Motor neuron (in vitro differentiated cells): ENCODE data around the gene TLCD2. TPM values are rescaled to one million over a fixed set of nuclear protein-coding genes. Genes with fewer than 3 reads are reported as not detected.
A peak's percentile ranks its signal among the peaks of the same experiment; 100 is the strongest.
"Not testable (repeated sequence)": the region's sequence is repeated elsewhere in the genome, so short reads cannot be mapped to it uniquely, and the experiment has no call there.

Experiments
- ATAC-seq, 8 experiments: fragments of 200-7000 bp; cut with Tn5 transposase; replicated peaks in 6 of 8; 2 replicates each; pipeline ENCODE4 v1.8.0; 2021; ENCODE audit warnings: mild to moderate bottlenecking in 8 of 8, moderate library complexity in 8 of 8
- H3K27ac ChIP-seq, 2 donors: fragments of 250-450 bp; sonication (Bioruptor Pico); 2 replicates each; pipeline ENCODE4 v1.9.0; 2021; ENCODE audit warnings: antibody characterized with exemption in 2 of 2, mild to moderate bottlenecking in 2 of 2, moderate library complexity in 1 of 2
- H3K4me1 ChIP-seq, 2 donors: fragments of 250-450 bp; sonication (Bioruptor Pico); replicated peaks in 1 of 2; 2 replicates each; pipeline ENCODE4 v1.6.1; 2021; ENCODE audit warnings: antibody characterized with exemption in 2 of 2, mild to moderate bottlenecking in 2 of 2, moderate library complexity in 1 of 2
- H3K4me3 ChIP-seq, 5 donors: fragments of 250-450 bp; sonication (Bioruptor Pico); 2 replicates each; pipeline ENCODE4 v1.9.0; 2021; ENCODE audit warnings: antibody characterized with exemption in 5 of 5, mild to moderate bottlenecking in 5 of 5, moderate library complexity in 4 of 5
- WGBS, 10 experiments: fragments of 450-650 bp; shearing (Covaris generic); methylation state at CpG; one replicate each; pipeline ENCODE4 v1.0.0; 2022; 5-methylcytosine and 5-hydroxymethylcytosine counted together
- in situ Hi-C, 9 experiments: fragments of 400-800 bp; cut with MboI; loops; one replicate each; pipeline ENCODE4 v1.15.0; 2021; ENCODE audit warnings: low sequenced_read_pairs in 9 of 9, low pct_unique_long_range_greater_than_20kb in 2 of 9; ENCODE audit not compliant: unreplicated experiment in 9 of 9
- total RNA-seq, 8 experiments: library from RNA; unstranded; fragments of 300-600 nt; gene quantifications; 2 replicates each; pipeline versions ENCODE4 v1.2.3 to v1.2.4, GENCODE V29; 2022

The TLCD2 gene
- total RNA-seq, 8 experiments from 2014 or later, result 0.25 to 5.6 (median 1.7) TPM

GRCh38 chr17:1690544-1691221, 19.5 kb downstream of the TLCD2 start:
- WGBS, 10 experiments, result 71 to 100% (median 86%) methylated on average over 1 to 2 of the region's 8 CpGs; no CpG with 5 or more reads in 3 of the 10 experiments
- ATAC-seq, result no peak
- in situ Hi-C loops, result no loop called here

DNA sequence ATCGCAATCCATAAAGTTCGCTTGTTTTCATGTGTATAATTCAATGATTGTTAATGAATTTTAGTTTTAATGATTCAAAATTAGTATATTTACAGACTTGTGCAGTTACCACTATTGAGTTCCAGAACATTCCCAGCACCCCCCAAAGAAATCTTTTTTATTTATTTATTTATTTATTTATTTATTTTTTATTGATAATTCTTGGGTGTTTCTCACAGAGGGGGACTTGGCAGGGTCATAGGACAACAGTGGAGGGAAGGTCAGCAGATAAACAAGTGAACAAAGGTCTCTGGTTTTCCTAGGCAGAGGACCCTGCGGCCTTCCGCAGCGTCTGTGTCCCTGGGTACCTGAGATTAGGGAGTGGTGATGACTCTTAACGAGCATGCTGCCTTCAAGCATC, 21.8 kb downstream of the TLCD2 start:
- whole genome bisulfite sequencing, 10 experiments, result 17 to 75% (median 50%) methylated on average over 1 to 3 of the region's 6 CpGs; no CpG with 5 or more reads in 1 of the 10 experiments
- ATAC-seq, H3K4me1 ChIP-seq, H3K4me3 ChIP-seq, in situ Hi-C loops, H3K27ac ChIP-seq: not testable (repeated sequence)

More at GRCh38 chr17:1690544-1691221, 19.5 kb downstream of the TLCD2 start:
- no peak overlapping the region for H3K4me3 ChIP-seq
- no peaks in the 10 kb centered on the region for H3K4me1 ChIP-seq
- H3K27ac ChIP-seq, result no peak overlapping the region

- Histone ChIP-seq H3K27ac (no peak overlapping the region), H3K4me1 (peaks cover 8 to 10% of the 10 kb centered on the region in 2 donors), H3K4me3 (no peak overlapping the region)
- in situ Hi-C loops, result no loop called here
- no peak for ATAC-seq
- 78 to 92% (median 87%) methylated on average over 3 to 7 of the region's 7 CpGs; no CpG with 5 or more reads in 3 of the 10 experiments for WGBS, 10 experiments
Measured at GRCh38 chr17:1686086-1686485, 24.1 kb downstream of the TLCD2 start.

DNA sequence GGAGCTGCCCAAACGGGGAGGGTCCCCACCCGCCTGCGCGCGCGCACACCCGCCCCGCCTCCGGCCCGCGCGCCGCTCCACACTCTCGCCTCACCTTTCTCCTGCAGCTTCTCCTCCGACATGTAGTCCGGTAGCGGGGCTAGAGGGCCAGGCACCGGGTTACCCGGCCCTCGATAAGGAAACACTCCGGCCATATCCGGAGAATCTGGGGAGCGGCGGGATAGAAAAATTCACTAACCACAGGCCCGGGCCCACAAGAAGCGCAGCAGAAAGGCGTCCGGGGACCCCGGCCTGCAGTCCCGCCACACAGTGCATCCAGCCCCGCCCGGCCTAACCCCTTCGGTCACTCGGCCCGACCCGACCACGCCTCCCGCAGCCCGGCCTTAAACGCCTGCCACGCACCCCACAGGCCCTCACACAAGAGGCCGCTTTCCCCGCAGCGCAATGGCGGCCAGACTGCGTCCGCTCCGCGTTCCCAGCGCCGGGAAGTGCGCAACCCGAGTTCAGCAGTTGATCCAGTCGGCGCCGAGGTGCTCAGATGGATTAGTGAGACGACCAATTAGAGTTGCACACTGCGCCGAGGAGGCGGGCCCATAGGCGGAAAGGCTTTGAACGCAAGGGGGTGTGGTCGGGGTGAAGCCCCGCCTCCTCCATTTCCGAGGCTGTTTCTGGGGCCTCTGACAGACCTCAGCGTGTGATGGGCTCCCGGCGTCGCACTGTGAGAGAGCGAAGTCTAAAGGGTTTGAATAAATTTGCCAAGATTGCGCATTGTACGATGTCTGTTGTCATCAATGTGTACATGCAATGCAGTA, 25.6 kb downstream of the TLCD2 start, which contains the start of gene PRPF8:
Gene PRPF8, minus strand, starts transcription at position 490 of the 812 bp plus-strand sequence. Its CDS starts 296 bp downstream, at position 194.
- Histone ChIP-seq H3K4me3 (peak within 1 kb of the TSS; percentile 62 to 96 (median 85)), H3K4me1 (peaks cover 8 to 10% of the 10 kb centered on the region in 2 donors), H3K27ac (peak within 1 kb of the TSS; percentile 89 to 99)
- in situ Hi-C loops, result no loop called here
- 0 to 1% (median 0%) methylated on average over 2 to 23 of the region's 72 CpGs; no CpG with 5 or more reads in 3 of the 10 experiments for WGBS, 10 experiments
- ATAC-seq, result peak; percentile 95 to 99 (median 97)

DNA sequence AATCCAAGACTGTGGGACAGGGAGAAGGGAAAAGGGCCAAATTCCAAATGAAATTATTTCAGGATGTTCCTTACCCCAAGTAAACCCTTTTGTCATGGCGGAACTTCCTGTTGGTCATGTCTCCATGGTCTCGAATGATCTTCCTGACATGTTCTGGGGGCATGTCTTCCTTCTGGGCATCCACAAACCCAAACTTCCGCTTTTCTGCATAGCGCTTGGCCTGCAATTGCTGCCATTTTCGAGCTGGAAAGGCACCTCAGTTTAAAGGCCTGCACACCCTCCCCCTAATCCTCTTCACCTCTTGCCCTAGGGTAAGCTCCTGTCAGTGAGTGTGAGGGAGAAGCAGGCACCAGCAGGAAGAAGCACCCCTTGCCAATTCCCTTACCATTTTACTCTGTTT, 26.7 kb downstream of the TLCD2 start:
- Histone ChIP-seq H3K4me1 (peaks cover 8 to 10% of the 10 kb centered on the region in 2 donors), H3K4me3 (peak overlapping the region; percentile 62 to 96 (median 85)), H3K27ac (peak overlapping the region in 1 of 2 donors; percentile 89)
- in situ Hi-C loops, result no loop called here
- 40 to 100% (median 79%) methylated on average over 1 to 5 of the region's 5 CpGs; no CpG with 5 or more reads in 1 of the 10 experiments for WGBS, 10 experiments
- no peak for ATAC-seq

- H3K4me3 ChIP-seq, result no peak overlapping the region
- H3K4me1 ChIP-seq, result no peaks in the 10 kb centered on the region
- WGBS, 10 experiments, result 83 to 100% (median 100%) methylated on average over 3 of the region's 13 CpGs; no CpG with 5 or more reads in 7 of the 10 experiments
- peak in 1 of 8 experiments; percentile 19 for ATAC-seq
- in situ Hi-C loops, result no loop called here
- no peak overlapping the region for H3K27ac ChIP-seq
Measured at GRCh38 chr17:1676401-1676800, 33.8 kb downstream of the TLCD2 start.

- Histone ChIP-seq H3K27ac (no peak overlapping the region), H3K4me1 (no peaks in the 10 kb centered on the region), H3K4me3 (no peak overlapping the region)
- in situ Hi-C loops, result no loop called here
- ATAC-seq, result peak in 4 of 8 experiments; percentile 10 to 30 (median 14)
- WGBS, 10 experiments, result 90 to 100% (median 94%) methylated on average over 3 to 21 of the region's 26 CpGs; no CpG with 5 or more reads in 4 of the 10 experiments
Measured at GRCh38 chr17:1673041-1673785, 37.0 kb downstream of the TLCD2 start.

GRCh38 chr17:1663934-1664333, 46.2 kb downstream of the TLCD2 start:
- WGBS, 10 experiments, result 0 to 100% (median 92%) methylated on average over 1 to 5 of the region's 5 CpGs; no CpG with 5 or more reads in 1 of the 10 experiments

DNA sequence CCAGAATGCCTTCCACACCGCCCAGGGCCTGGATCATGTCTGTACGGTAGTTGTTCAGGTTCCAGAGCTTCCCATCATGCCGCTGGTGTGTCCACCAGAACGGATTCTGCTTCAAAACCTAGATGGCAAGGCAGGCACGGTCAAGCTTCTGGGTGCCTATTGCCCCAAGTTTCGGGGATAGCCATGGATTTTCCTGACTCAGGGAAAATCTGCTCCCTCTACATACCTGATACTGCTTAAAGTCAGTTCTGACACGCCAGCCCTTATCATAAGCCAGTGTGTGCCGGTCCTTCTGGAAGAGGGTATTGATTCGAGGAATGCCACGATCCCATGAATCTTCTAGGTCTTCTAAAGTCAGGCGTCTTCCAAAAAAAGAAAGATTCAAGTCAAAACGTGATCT, 49.1 kb downstream of the TLCD2 start:
- no peak overlapping the region for H3K4me3 ChIP-seq
- no peak for ATAC-seq
- 90 to 100% (median 98%) methylated on average over 1 to 10 of the region's 12 CpGs; no CpG with 5 or more reads in 4 of the 10 experiments for WGBS, 10 experiments
- in situ Hi-C loops, result no loop called here
- H3K27ac ChIP-seq, result no peak overlapping the region
- H3K4me1 ChIP-seq, result no peaks in the 10 kb centered on the region

More at GRCh38 chr17:1663934-1664333, 46.2 kb downstream of the TLCD2 start:
- H3K4me1 ChIP-seq, H3K27ac ChIP-seq, in situ Hi-C loops, H3K4me3 ChIP-seq, ATAC-seq: not testable (repeated sequence)

- Histone ChIP-seq H3K27ac (no peak overlapping the region), H3K4me3 (no peak overlapping the region), H3K4me1 (no peaks in the 10 kb centered on the region)
- WGBS, 10 experiments, result 80 to 100% (median 98%) methylated on average over 1 to 6 of the region's 9 CpGs; no CpG with 5 or more reads in 6 of the 10 experiments
- ATAC-seq, result peak in 1 of 8 experiments; percentile 9
- in situ Hi-C loops, result no loop called here
Measured at GRCh38 chr17:1658100-1658499, 52.1 kb downstream of the TLCD2 start.

- ATAC-seq, result no peak
- in situ Hi-C loops, result no loop called here
- peaks cover 5 to 9% of the 10 kb centered on the region in 2 donors for H3K4me1 ChIP-seq
- WGBS, 10 experiments, result 92 to 100% (median 99%) methylated on average over 1 to 13 of the region's 14 CpGs; no CpG with 5 or more reads in 4 of the 10 experiments
- H3K4me3 ChIP-seq, result no peak overlapping the region
- no peak overlapping the region for H3K27ac ChIP-seq
Measured at GRCh38 chr17:1653735-1654134, 56.4 kb downstream of the TLCD2 start.

DNA sequence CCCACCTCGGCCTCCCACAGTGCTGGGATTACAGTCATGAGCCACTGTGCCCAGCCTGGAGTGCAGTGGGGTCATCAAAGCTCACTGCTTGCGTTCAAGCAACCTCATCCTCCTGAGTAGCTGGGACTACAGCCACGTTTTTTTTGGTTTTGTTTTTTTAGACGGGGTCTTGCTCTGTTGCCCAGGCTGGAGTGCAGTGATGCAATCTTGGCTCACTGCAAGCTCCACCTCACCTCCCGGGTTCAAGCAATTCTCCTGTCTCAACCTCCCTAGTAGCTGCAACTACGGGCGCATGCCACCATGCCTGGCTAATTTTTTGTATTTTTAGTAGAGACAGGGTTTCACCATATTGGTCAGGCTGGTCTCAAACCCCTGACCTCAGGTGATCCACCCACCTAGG, 57.4 kb downstream of the TLCD2 start:
- peaks cover 5 to 11% of the 10 kb centered on the region in 2 donors for H3K4me1 ChIP-seq
- in situ Hi-C loops, H3K4me3 ChIP-seq, H3K27ac ChIP-seq, ATAC-seq: not testable (repeated sequence)
- 60 to 100% (median 93%) methylated on average over 1 to 4 of the region's 7 CpGs; no CpG with 5 or more reads in 2 of the 10 experiments for WGBS, 10 experiments
